ENCODE measurements around the gene RUNDC1.
"Not testable (repeated sequence)": the region's sequence is repeated elsewhere in the genome, so short reads cannot be mapped to it uniquely, and the experiment has no call there.

The RUNDC1 gene

GRCh38 chr17:42992872-42993271, 12.5 kb downstream of the RUNDC1 start:
- no peak for DNase-seq

- not testable (repeated sequence) for DNase-seq
Observed at GRCh38 chr17:42993913-42994312, 13.5 kb downstream of the RUNDC1 start.

- no peak for DNase-seq
Observed at GRCh38 chr17:42997390-42997983, 17.1 kb downstream of the RUNDC1 start.

DNA sequence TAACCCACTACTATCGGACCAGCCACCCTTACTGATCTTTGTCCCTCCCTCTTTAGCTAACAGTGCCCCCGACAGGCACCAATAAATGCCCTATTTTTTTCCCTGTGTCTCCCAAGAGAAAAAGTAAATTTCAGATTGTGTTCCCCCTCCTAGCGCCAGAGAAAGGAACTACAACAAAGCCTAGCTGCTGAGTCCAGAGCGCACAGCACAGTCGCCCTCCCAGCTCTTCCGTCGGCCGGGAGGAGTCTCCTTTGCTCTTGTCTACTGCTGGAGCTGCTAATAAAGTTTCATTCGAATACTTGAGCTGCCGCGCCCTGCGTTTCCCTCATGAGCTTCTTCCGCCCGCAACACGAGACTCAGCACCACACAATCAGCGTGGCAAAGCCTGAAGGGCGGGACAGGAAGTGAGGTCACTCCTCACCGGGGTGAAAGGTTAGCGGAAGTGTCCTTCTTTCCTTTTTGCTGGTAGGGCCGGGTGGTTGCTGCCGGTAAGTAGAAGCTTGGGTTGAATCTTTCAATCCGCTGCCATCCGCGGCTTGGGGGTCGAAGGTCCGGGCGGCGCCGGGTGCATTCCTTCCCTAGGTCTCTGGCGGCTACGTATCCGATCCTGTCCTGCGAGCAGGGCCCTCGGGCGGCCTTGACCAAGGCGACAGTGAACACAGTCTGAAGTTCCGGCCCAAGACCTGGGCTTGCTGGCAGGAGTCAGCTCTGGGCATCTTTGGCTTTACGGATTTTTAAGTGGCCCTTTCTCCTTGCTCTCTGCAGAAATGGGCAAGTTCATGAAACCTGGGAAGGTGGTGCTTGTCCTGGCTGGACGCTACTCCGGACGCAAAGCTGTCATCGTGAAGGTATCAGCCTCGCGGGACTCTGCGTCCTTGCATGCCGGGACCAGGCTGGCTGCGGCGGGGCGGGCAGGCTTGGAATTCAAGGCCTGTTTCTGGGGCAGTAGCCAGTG, 17.9 kb downstream of the RUNDC1 start, which contains the start of gene RPL27:
TSS of gene RPL27 (plus strand) at position 436 of the 955 bp plus-strand sequence. CDS start at position 768, 332 bp downstream.
- DNase-seq: peak; percentile 100

GRCh38 chr17:42999003-42999525, 18.7 kb downstream of the RUNDC1 start:
- DNase-seq: no peak

GRCh38 chr17:43000894-43001293, 20.5 kb downstream of the RUNDC1 start:
- not testable (repeated sequence) for DNase-seq

- no peak for DNase-seq
Observed at GRCh38 chr17:43003542-43004172, 23.3 kb downstream of the RUNDC1 start.

GRCh38 chr17:43006639-43007551, 26.5 kb downstream of the RUNDC1 start, which contains the start of gene IFI35:
Gene IFI35 (plus strand): TSS chr17:43006784. CDS start chr17:43006948, 164 bp downstream.
- peak; percentile 57 for DNase-seq

DNA sequence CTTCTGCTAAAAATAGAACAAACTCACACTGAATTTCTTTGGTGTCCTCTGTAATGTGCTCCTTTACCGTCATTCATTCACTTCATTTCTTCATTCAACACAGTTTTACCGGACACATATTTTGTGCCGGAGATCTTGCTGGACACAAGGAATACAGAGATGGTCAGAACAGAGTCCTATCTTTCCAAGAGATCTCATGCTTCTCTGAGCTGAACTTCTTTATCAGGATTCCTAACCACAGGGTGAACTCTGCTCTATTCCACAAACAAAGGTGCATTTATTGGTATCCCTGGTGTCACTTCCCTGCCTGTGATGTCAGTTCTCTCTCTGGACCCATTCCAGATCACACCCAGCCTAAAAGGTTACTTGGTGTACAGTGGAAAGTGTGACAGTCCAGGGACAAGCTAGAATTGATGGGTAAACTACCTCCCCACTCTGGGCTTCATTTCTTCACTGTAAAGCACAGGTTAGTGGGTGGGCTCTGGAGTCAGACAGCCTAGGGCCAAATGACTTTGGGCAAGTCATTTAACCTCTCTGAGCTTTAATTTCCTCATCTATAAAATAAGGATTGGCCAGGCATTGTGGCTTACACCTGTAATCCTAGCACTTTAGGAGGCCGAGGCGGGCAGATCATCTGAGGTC, 30.4 kb downstream of the RUNDC1 start:
- DNase-seq: no peak

GRCh38 chr17:43011728-43012472, 31.5 kb downstream of the RUNDC1 start:
- DNase-seq: no peak

- DNase-seq: no peak
Observed at GRCh38 chr17:43013296-43013695, 32.9 kb downstream of the RUNDC1 start.

GRCh38 chr17:43014020-43014648, 33.8 kb downstream of the RUNDC1 start:
- no peak for DNase-seq

- no peak for DNase-seq
Observed at GRCh38 chr17:43014649-43015542, 34.5 kb downstream of the RUNDC1 start.

DNA sequence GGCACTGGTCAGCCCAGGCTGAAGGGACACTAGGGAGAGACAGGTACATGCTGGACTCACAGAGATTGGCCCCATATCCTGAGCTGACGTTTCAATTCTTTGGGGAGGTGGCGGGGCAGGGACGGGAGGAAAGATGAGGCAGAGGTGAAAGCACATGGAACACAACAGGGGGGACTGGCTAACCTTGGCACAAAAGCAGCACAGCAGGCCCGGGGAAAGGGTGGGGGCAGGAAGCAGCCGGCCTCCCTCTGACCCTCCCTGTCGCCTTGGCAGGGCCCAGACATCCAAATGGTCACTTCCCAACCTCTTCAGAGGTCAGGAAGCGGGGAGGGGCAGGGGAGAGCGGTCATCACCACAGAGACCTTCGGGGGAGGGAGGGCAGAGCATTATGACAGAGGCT, 35.2 kb downstream of the RUNDC1 start:
- DNase-seq: no peak

- DNase-seq: no peak
Observed at GRCh38 chr17:43016216-43016615, 35.9 kb downstream of the RUNDC1 start.

- DNase-seq: no peak
Observed at GRCh38 chr17:43018008-43018853, 37.9 kb downstream of the RUNDC1 start.

- no peak for DNase-seq
Observed at GRCh38 chr17:43018932-43019331, 38.6 kb downstream of the RUNDC1 start.

- no peak for DNase-seq
Observed at GRCh38 chr17:43019418-43019817, 39.1 kb downstream of the RUNDC1 start.

Data from KG1 (cell line).